ENCODE results near the gene SNX25.
"Not testable (repeated sequence)": the region's sequence is repeated elsewhere in the genome, so short reads cannot be mapped to it uniquely, and the experiment has no call there.

Gene SNX25

GRCh38 chr4:185296665-185297460 is 87.5 kb downstream of the SNX25 start:
- in situ Hi-C loops (cut with MboI; ENCODE audit: low sequenced_read_pairs), result no loop called here

DNA sequence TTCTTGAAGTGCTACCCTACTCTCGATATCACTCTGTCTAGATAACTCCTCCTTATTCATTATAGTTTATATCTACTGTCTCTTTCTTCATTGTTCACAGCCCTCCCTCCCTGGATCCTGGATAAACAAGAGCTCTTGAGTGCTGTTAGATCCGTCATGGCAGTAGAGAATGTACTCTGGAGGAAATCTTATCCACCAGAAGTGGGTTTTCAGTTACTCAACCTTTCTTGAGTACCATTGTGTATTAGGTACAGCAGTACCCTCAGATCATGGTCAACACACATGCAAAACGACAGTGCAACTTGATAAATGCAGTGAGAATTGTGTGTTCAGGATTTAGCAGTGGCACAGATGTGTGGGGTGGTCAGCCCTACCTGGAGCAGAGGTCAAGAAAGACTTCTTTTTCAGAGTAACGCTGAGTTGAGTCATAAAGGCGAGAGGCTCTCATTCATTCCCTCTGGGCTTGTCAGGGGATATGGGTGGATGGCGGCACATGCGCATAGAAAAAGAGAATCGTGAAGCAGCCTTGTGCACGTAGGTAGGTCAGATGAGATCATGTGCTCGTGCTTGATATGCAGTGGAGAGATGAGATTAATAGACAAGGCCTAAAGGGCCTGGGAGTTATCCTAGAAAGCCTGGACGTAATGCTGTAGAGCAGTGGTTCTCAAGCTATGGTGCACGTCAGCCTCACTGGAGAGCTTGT is 89.5 kb downstream of the SNX25 start:
- in situ Hi-C loops (cut with MboI; ENCODE audit: low sequenced_read_pairs), result no loop called here

GRCh38 chr4:185304541-185304940 is 95.1 kb downstream of the SNX25 start:
- in situ Hi-C loops (cut with MboI; ENCODE audit: low sequenced_read_pairs), result no loop called here

DNA sequence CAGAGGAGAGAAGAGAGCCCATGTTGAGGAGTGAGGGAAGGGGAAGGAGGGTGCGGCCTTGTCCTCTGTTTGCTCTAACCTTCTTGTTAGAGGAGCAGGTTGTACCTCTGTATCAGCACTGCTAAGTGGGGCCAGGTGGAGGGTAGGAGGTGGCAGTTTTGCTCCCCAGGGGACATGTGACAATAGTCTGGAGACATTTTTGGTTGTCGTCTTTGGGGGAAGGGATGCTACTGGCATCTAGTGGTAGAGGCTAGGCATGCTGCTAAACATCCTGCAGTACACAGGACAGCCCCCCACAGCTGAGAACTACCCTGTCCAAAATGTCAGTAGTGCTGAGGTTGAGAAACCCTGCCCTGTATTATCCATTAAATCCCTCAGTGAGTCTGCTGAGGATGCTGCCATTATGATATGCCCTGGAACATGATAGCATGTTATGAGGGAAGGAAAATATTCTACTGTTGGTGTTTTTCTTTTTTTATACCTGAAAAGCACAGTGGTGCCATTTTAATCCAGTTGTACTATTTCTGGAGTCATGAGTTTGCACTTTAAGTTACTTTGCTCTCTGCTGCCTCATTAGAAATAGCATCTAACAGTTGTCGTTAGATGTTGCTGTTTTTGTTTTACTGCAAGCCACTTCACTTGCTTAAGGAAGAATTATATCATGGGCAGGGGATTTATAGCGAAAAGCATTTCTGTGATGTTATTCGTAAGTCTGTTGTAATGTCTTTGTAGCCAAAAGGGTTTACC is 95.7 kb downstream of the SNX25 start:
- in situ Hi-C loops (cut with MboI; ENCODE audit: low sequenced_read_pairs), result no loop called here

GRCh38 chr4:185305979-185306442 is 96.6 kb downstream of the SNX25 start:
- in situ Hi-C loops (cut with MboI; ENCODE audit: low sequenced_read_pairs), result no loop called here

- in situ Hi-C loops (cut with MboI; ENCODE audit: low sequenced_read_pairs), result no loop called here
These were observed 97.9 kb downstream of the SNX25 start for GRCh38 chr4:185307136-185307950.

DNA sequence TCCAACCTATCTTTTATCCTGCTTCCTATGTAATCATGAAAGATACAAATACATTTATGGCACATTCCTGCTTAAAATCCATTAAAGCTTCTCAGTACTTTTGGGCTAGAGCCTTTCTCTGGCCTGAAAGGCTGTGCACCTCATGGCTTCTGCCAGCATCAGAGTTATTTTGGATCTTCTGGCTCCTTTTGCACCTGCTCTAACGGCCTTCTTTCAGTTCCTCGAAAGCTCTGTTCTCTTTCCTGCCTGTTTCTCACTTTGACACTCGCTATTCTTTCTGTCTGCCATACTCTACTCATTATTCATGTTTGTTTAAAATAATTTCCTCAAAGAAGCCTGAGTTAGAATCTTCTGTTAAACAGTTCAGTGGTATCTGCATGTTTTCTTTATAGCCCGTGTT is 100.4 kb downstream of the SNX25 start:
- in situ Hi-C loops (cut with MboI; ENCODE audit: low sequenced_read_pairs), result no loop called here

GRCh38 chr4:185311113-185311888 is 101.9 kb downstream of the SNX25 start:
- in situ Hi-C loops (cut with MboI; ENCODE audit: low sequenced_read_pairs), result no loop called here

DNA sequence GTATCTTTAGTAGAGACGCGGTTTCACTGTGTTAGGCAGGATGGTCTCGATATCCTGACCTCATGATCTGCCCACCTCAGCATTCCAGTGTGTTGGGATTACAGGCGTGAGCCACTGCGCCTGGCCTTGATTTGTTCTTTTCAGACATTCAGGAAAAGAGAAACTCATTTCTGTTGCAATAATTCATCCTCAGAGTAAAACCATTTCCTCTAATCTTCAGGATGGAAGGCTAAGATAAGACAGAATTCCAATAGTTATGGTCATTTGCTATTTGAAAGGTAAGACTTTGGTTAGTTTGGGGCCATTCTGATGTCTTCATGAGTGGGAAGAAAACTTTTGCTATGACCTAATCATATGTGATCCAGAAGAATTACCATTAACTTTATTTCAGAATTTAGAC is 103.3 kb downstream of the SNX25 start:
- in situ Hi-C loops (cut with MboI; ENCODE audit: low sequenced_read_pairs), result no loop called here

- in situ Hi-C loops (cut with MboI; ENCODE audit: low sequenced_read_pairs), result not testable (repeated sequence)
These were observed 108.1 kb downstream of the SNX25 start for GRCh38 chr4:185317462-185317861.

DNA sequence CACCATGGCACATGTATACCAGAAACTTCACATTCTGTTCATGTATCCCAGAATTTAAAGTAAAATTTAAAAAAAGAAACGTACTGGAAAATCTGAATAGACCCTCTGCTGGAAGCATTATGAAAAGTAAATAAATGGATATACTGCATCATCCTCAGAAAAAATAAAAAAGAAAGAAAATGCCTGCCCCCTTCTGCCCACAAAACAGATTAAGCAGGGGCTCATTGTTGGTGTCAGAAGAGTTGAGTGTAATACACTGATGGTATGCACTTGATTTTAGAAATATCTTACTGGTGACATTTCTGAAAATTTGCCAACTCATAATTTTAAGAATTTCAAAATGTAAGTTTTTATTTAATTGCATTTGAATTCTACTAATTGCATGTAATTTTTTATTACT is 108.5 kb downstream of the SNX25 start:
- in situ Hi-C loops (cut with MboI; ENCODE audit: low sequenced_read_pairs), result no loop called here

GRCh38 chr4:185318679-185319078 is 109.3 kb downstream of the SNX25 start:
- in situ Hi-C loops (cut with MboI; ENCODE audit: low sequenced_read_pairs), result no loop called here

- in situ Hi-C loops (cut with MboI; ENCODE audit: low sequenced_read_pairs), result no loop called here
These were observed 113.4 kb downstream of the SNX25 start for GRCh38 chr4:185322803-185323202.

DNA sequence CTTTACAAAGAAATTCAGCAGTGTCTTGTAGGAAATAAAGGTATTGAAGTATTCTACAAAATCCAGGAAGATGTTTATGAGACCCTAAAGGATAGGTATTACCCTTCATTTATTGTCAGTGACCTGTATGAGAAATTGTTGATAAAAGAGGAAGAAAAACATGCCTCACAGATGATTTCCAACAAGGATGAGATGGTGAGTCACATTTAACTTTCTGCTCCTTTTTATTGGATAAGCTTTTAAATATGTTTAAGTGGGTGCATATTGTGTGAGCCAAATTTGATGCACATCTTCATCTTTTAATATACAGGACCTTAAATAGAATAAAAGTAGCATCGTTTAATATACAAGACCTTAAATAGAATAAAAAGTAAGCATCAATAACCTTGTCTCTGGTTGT is 114.2 kb downstream of the SNX25 start:
- in situ Hi-C loops (cut with MboI; ENCODE audit: low sequenced_read_pairs), result no loop called here

DNA sequence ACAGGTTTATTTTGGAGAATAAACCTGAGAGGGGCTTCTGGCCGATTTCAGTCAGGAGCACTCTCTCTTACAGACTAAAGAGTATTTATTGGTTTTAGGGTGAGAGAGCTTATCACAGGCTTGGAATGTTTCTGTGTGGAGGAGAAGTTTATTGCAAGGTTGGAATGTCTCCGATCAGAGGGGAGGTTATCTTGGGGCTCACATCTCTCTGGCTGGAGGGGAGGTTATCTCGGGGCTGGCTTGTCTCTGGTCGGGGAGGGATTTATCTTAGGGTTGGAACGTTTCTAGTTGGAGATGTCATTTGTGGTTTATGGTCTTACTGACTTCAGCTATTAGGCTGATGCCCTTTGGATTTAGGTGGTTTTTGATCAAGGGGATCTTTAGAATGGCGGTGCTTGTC is 115.0 kb downstream of the SNX25 start:
- in situ Hi-C loops (cut with MboI; ENCODE audit: low sequenced_read_pairs), result not testable (repeated sequence)

GRCh38 chr4:185325721-185326120 is 116.3 kb downstream of the SNX25 start:
- in situ Hi-C loops (cut with MboI; ENCODE audit: low sequenced_read_pairs), result not testable (repeated sequence)

- in situ Hi-C loops (cut with MboI; ENCODE audit: low sequenced_read_pairs), result no loop called here
These were observed 119.2 kb downstream of the SNX25 start for GRCh38 chr4:185328586-185328985.

DNA sequence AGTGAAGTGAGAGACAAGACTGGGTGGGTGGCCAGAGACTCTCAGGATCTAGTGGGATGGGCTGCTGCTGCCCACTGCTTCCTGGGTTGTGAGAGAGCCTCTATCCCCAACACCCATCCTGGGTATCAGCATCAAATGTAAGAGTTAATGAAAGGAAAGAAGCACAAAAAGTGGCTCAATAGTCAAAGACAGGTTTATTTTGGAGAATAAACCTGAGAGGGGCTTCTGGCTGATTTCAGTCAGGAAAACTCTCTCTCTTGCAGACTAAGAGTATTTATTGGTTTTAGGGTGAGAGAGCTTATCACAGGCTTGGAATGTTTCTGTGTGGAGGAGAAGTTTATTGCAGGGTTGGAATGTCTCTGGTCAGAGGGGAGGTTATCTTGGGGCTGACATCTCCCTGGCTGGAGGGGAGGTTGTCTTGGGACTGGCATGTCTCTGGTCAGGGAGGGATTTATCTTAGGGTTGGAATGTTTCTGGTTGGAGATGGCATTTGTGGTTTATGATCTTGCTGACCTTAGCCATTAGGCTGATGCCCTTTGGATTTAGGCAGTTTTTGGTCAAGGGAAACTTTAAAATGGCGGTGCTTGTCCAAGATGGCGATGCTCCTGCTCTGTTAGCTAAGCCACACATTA is 120.6 kb downstream of the SNX25 start:
- in situ Hi-C loops (cut with MboI; ENCODE audit: low sequenced_read_pairs), result not testable (repeated sequence)
